Gastrocnemius medialis (tissue), 4 donors: Measurements from ENCODE around the gene TTC16.

ENCODE experiments used
- CTCF ChIP-seq, 5 experiments: fragments of 450-650 bp in 3 of 5; fragments of 200-600 bp in 2 of 5; sonication (generic) in 2 of 5; IDR thresholded peaks in 4 of 5; conservative IDR thresholded peaks in 1 of 5; 1 replicate in 4 of 5; 2 replicates in 1 of 5; pipeline ENCODE4 v1.5.1; 2016 to 2019; ENCODE audit warnings: antibody characterized with exemption in 5 of 5, mild to moderate bottlenecking in 3 of 5, moderate library complexity in 3 of 5
- POLR2A ChIP-seq, 2 donors: fragments of 450-650 bp; IDR thresholded peaks; one replicate each; pipeline ENCODE4 v1.6.1; 2017; ENCODE audit warnings: antibody characterized with exemption in 2 of 2, mild to moderate bottlenecking in 2 of 2, moderate library complexity in 2 of 2

GRCh38 chr9:127710204-127710783, 5.6 kb upstream of the TTC16 start:
- TF ChIP-seq POLR2A (IDR thresholded peaks at IDR 0.05), result no peak
- TF ChIP-seq CTCF (IDR thresholded peaks at IDR 0.05 in 4 of 5, conservative IDR thresholded peaks at IDR 0.05 in 1 of 5), result no peak
